K562 (cell line): Measurements from ENCODE around the gene PHLDB3. TPM values are rescaled to one million over a fixed set of nuclear protein-coding genes. Genes with fewer than 3 reads are reported as not detected.

Source experiments
- ATAC-seq: fragments of 200-7000 bp; cut with Tn5 transposase; 3 replicates; pipeline ENCODE4 v1.9.1; 2020; ENCODE audit warnings: moderate library complexity
- BruUV-seq: library from RNA; stranded (reverse); fragments of 400-500 nt; replicated peaks from 2 replicates; lab custom pipeline; 2021; lab: Mats Ljungman, UMichigan
- CTCF ChIA-PET: fragments of 300-600 bp; formaldehyde crosslinking; extraction: SDS; loops from one replicate; lab custom pipeline; 2021; ENCODE audit warnings: low intra/inter-chr PET ratio; lab: Yijun Ruan, JAX
- POLR2A ChIA-PET: fragments of 300-600, 350-650 bp; sonication (Branson Sonifier 250); formaldehyde crosslinking; extraction: SDS; loops from one replicate; lab custom pipeline; 2021; ENCODE audit warnings: antibody characterized with exemption, inconsistent platforms; lab: Yijun Ruan, JAX
- DNase-seq, 4 experiments: peaks; one replicate each; pipeline versions ENCODE4 v3.0.0 to v3.0.0-alpha.2; 2011 to 2018; ENCODE audit warnings: low spot score in 3 of 4, mixed read lengths in 3 of 4; ENCODE audit errors: extremely low read depth in 1 of 4
- FAIRE-seq: peaks from 2 replicates; lab custom pipeline; 2011; peaks lifted over from hg19 to GRCh38; lab: Jason Lieb, UNC
- H2AFZ ChIP-seq: 2 replicates; pipeline ENCODE4 v1.6.0; 2011; ENCODE audit warnings: low read depth, low read length, control low read depth, inconsistent platforms
- H3K27ac ChIP-seq: fragments of 200-600 bp; 3 replicates; pipeline ENCODE4 v1.8.0; 2011; ENCODE audit warnings: low read depth, mild to moderate bottlenecking, control low read depth, inconsistent platforms, low read length, moderate library complexity, mixed read lengths; ENCODE audit errors: extremely low read depth
- H3K27me3 ChIP-seq, 2 experiments: fragments of 300-600 bp in 1 of 2; 2 replicates in 1 of 2; 3 replicates in 1 of 2; pipeline versions ENCODE4 v1.6.0 to v1.8.0; 2011; ENCODE audit warnings: inconsistent platforms in 2 of 2, low read length in 2 of 2, mild to moderate bottlenecking in 1 of 2, mixed read lengths in 1 of 2, moderate library complexity in 1 of 2; ENCODE audit not compliant: control insufficient read depth in 2 of 2, insufficient read depth in 2 of 2
- H3K36me3 ChIP-seq: fragments of 300-600 bp; 3 replicates; pipeline ENCODE4 v1.8.0; 2011; ENCODE audit warnings: mild to moderate bottlenecking, low read length, inconsistent platforms; ENCODE audit not compliant: control insufficient read depth, insufficient read depth
- H3K4me1 ChIP-seq, 2 experiments: fragments of 200-600 bp in 1 of 2; replicated peaks in 1 of 2; 2 replicates in 1 of 2; 3 replicates in 1 of 2; pipeline versions ENCODE4 v1.5.1 to v1.8.0; 2011; ENCODE audit warnings: inconsistent platforms in 2 of 2, low read length in 2 of 2, mild to moderate bottlenecking in 1 of 2, mixed read lengths in 1 of 2, moderate library complexity in 1 of 2; ENCODE audit not compliant: control insufficient read depth in 2 of 2, insufficient read depth in 2 of 2
- H3K4me2 ChIP-seq: 2 replicates; pipeline ENCODE4 v1.6.1; 2011; ENCODE audit warnings: low read length, control low read depth, inconsistent platforms, mixed read lengths; ENCODE audit not compliant: insufficient read depth
- H3K4me3 ChIP-seq: fragments of 200-600 bp; sonication (generic), shearing (Covaris generic); 2 replicates; pipeline ENCODE4 v1.5.1; 2016; ENCODE audit warnings: control low read depth, inconsistent platforms
- H3K79me2 ChIP-seq: fragments of 200-600 bp; 3 replicates; pipeline ENCODE4 v1.8.0; 2011; ENCODE audit warnings: low read length, inconsistent platforms; ENCODE audit not compliant: control insufficient read depth, insufficient read depth
- H3K9ac ChIP-seq, 2 experiments: 2 replicates each; pipeline versions ENCODE4 v1.6.0 to v1.6.1; 2011; ENCODE audit warnings: low read depth in 2 of 2, low read length in 2 of 2, control low read depth in 1 of 2, inconsistent platforms in 1 of 2, mild to moderate bottlenecking in 1 of 2, mixed read lengths in 1 of 2; ENCODE audit not compliant: insufficient read depth in 1 of 2
- H3K9me1 ChIP-seq: one replicate; pipeline ENCODE4 v1.6.0; 2011; ENCODE audit warnings: inconsistent platforms, mild to moderate bottlenecking, low read length, moderate library complexity; ENCODE audit not compliant: control insufficient read depth, insufficient read depth
- H3K9me3 ChIP-seq: replicated peaks from 2 replicates; pipeline ENCODE4 v1.5.1; 2011; ENCODE audit warnings: low read depth, low read length, inconsistent platforms; ENCODE audit not compliant: control insufficient read depth, insufficient read depth
- H4K20me1 ChIP-seq: replicated peaks from 2 replicates; pipeline ENCODE4 v1.6.1; 2011; ENCODE audit warnings: low read length, inconsistent platforms, mixed read lengths; ENCODE audit not compliant: control insufficient read depth, insufficient read depth
- KDM4B ChIP-seq, 2 experiments: fragments of 450-650 bp in 1 of 2; sonication (generic) in 1 of 2; IDR thresholded peaks; 2 replicates each; pipeline ENCODE4 v1.6.1; 2016 to 2017; ENCODE audit warnings: borderline replicate concordance in 2 of 2, antibody characterized with exemption in 1 of 2, low read depth in 1 of 2, mild to moderate bottlenecking in 1 of 2
- RB1 ChIP-seq: fragments of 450-650 bp; IDR thresholded peaks from 2 replicates; pipeline ENCODE4 v1.6.1; 2017; ENCODE audit warnings: low read depth, mild to moderate bottlenecking
- RFX1 ChIP-seq: fragments of 450-650 bp; IDR thresholded peaks from 2 replicates; pipeline ENCODE4 v1.6.1; 2016; ENCODE audit warnings: mild to moderate bottlenecking, moderate library complexity
- SMARCA4 ChIP-seq: fragments of 450-650 bp; IDR thresholded peaks from 2 replicates; pipeline ENCODE4 v1.6.1; 2016
- SMARCB1 ChIP-seq: IDR thresholded peaks from 2 replicates; pipeline ENCODE4 v1.6.1; 2011; ENCODE audit warnings: improper control_type of control experiment, low read depth; ENCODE audit not compliant: insufficient read length
- SRF ChIP-seq, 2 experiments: fragments of 250-450, 450-650 bp in 1 of 2; sonication (Bioruptor Pico) in 1 of 2; sonication (generic) in 1 of 2; formaldehyde crosslinking; IDR thresholded peaks; 2 replicates each; pipeline versions ENCODE4 v1.5.0 to v1.5.1; 2020 to 2022; ENCODE audit warnings: mild to moderate bottlenecking in 1 of 2, missing genetic modification reagents in 1 of 2
- SRSF3 ChIP-seq: fragments of 200-400 bp; formaldehyde crosslinking; IDR thresholded peaks from 2 replicates; pipeline ENCODE4 v1.6.1; 2016; ENCODE audit warnings: mild to moderate bottlenecking, low read length, moderate library complexity; ENCODE audit not compliant: insufficient read depth
- TBL1XR1 ChIP-seq, 2 experiments: IDR thresholded peaks; 2 replicates each; pipeline ENCODE4 v1.6.1; 2012; ENCODE audit warnings: improper control_type of control experiment in 2 of 2, low read length in 2 of 2, mild to moderate bottlenecking in 1 of 2
- TSC22D4 ChIP-seq: fragments of 450-650 bp; IDR thresholded peaks from 2 replicates; pipeline ENCODE4 v1.6.1; 2016; ENCODE audit warnings: missing genetic modification characterization, missing biosample characterization, control low read depth
- ZNF384 ChIP-seq: IDR thresholded peaks from 2 replicates; pipeline ENCODE4 v1.6.1; 2012; ENCODE audit warnings: low read depth, low read length, improper control_type of control experiment
- ZNF75A ChIP-seq: fragments of 450-650 bp; formaldehyde crosslinking; IDR thresholded peaks from 2 replicates; pipeline ENCODE4 v1.4.0; 2020; ENCODE audit warnings: mild to moderate bottlenecking
- WGBS: fragments of 100-300 bp; shearing (Covaris generic); methylation state at CpG from one replicate; pipeline ENCODE4 v1.1.6; 2016; ENCODE audit warnings: low coverage, mixed read lengths; ENCODE audit not compliant: insufficient coverage; ENCODE audit errors: missing lambda C conversion rate; 5-methylcytosine and 5-hydroxymethylcytosine counted together
- in situ Hi-C: fragments of 300-500 bp; cut with MboI; formaldehyde crosslinking; loops from 4 replicates; pipeline ENCODE4 v1.15.0; 2018; ENCODE audit warnings: inconsistent platforms, mixed read lengths
- intact Hi-C: fragments of 100-400 bp; cut with micrococcal nuclease; formaldehyde crosslinking; loops from 2 replicates; pipeline ENCODE4 v1.14.2; 2022
- polyA plus RNA-seq, 8 experiments: library from polyadenylated mRNA; depleted of rRNA in 4 of 8; stranded (reverse) in 5 of 8; unstranded in 3 of 8; fragments of >200 nt; fragmentation: Nextera tagmentation in 2 of 8; fragmentation: Illumina TruSeq in 1 of 8; extraction: Ambion mirVana in 2 of 8; extraction: Trizol in 1 of 8; gene quantifications; 2 replicates each; pipeline versions ENCODE4 v1.2.1 to v1.2.3, GENCODE V29; 2011 to 2014; ENCODE audit warnings: inconsistent platforms in 1 of 8, missing spikeins in 1 of 8
- total RNA-seq, 7 experiments: library from RNA; depleted of rRNA in 6 of 7; stranded (reverse); fragments of >200 nt in 6 of 7; fragmentation: Illumina TruSeq in 2 of 7; extraction: Trizol in 2 of 7; gene quantifications; 2 replicates each; pipeline versions ENCODE4 v1.2.1 to v1.2.3, GENCODE V29; 2011 to 2021; ENCODE audit warnings: low replicate concordance in 1 of 7
- TF ChIP-seq, protein P1 (sequence below): fragments of 250-450 bp; sonication (Bioruptor Pico); IDR thresholded peaks from 2 replicates; pipeline ENCODE4 v1.5.0; 2021; ENCODE audit warnings: mild to moderate bottlenecking, borderline replicate concordance
- TF ChIP-seq, protein P2 (sequence below): fragments of 250-450 bp; sonication (Bioruptor Pico); IDR thresholded peaks from 2 replicates; pipeline ENCODE4 v1.4.0; 2020; ENCODE audit warnings: mild to moderate bottlenecking

PHLDB3 gene
- total and polyA plus RNA-seq, 9 of the 15 experiments (the other 6 are each of a cell fraction or from before 2014, with no cell fraction given) = 0.04 to 23.5 (median 3.9) TPM

DNA sequence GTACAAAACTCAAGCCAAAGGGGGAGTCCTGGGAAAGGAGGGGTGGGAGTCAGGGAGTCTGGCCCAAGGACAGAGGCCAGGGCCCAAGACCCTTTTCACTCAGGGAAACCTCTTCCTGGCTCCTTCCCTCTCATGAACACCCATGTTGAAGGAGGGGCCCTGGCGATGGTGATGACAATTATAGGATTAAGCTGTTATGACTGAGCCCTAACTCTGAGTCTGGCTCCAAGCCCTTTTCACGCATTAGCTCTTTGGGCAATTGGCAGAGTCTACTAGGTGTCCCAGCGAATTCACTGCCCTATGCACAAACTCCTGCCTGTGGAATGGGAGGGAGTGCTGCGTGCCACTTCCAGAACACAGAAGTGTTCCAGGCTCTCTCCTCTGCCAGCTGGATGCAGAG lies 49.1 kb upstream of the PHLDB3 start:
- Histone ChIP-seq H3K4me2 (no peak overlapping the region), H2AFZ (no peak overlapping the region), H3K9me3 (no peaks in the 10 kb centered on the region), H3K9me1 (no peaks in the 10 kb centered on the region), H3K4me3 (no peak overlapping the region), H3K27ac (no peak overlapping the region), H3K9ac (no peak overlapping the region), H3K79me2 (no peaks in the 10 kb centered on the region), H4K20me1 (no peaks in the 10 kb centered on the region), H3K36me3 (peaks cover 61% of the 10 kb centered on the region; the same call in 2 of the 3 replicates), H3K4me1 (peaks cover 0 to 8% of the 10 kb centered on the region in 2 experiments; a peak in 2 of 5 replicates), H3K27me3 (no peaks in the 10 kb centered on the region)
- ATAC-seq = no peak
- DNase-seq = no peak
- CTCF ChIA-PET = no interaction called here
- intact Hi-C loops = loop anchor here (10.0 kb wide), 1 partner anchor 71 kb away; no protein-coding TSS in a partner anchor
- WGBS = 74% methylated on average over 4 of the region's 4 CpGs
- TF ChIP-seq SRF (CRISPR knock-in tag; IDR thresholded peaks at IDR 0.05) (no peak), SMARCB1 (no peak), ZNF384 (no peak), TBL1XR1 (IDR thresholded peaks at IDR 0.05; ENCODE audit: low read length in 2 of 2) (no peak)
- in situ Hi-C loops = no loop called here
- BruUV-seq = no TSS peak
- POLR2A ChIA-PET = interaction anchor here (0.7 to 1.1 kb wide), 2 partner anchors 14 to 111 kb away, joined by 3 read pairs; no protein-coding TSS in a partner anchor
- no peak for FAIRE-seq

DNA sequence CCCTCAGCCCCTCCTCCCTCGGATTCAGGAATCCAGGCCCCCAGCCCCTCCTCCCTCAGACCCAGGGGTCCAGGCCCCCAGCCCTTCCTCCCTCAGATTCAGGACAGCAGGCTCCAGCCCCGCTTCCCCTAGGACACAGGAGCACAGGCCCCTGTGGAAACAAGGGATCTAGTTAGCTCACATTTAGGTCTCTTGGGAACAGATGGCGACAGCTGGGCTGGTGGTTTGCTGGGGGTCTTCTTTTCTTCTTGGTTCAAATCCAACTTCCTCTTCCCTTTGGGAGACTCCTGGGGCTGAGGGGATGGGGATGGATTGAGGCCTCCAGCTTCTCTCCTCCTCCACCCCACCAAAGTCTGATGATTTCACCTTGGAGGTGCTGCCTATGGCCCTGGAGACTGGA lies 48.1 kb upstream of the PHLDB3 start:
- DNase-seq = no peak
- Histone ChIP-seq H3K36me3 (peaks cover 55% of the 10 kb centered on the region; the same call in 2 of the 3 replicates), H3K9ac (no peak overlapping the region), H2AFZ (no peak overlapping the region), H3K4me1 (peaks cover 0 to 8% of the 10 kb centered on the region in 2 experiments; a peak in 2 of 5 replicates), H3K27me3 (no peaks in the 10 kb centered on the region), H4K20me1 (no peaks in the 10 kb centered on the region), H3K79me2 (no peaks in the 10 kb centered on the region), H3K9me1 (no peaks in the 10 kb centered on the region), H3K27ac (no peak overlapping the region), H3K4me3 (no peak overlapping the region), H3K4me2 (no peak overlapping the region), H3K9me3 (no peaks in the 10 kb centered on the region)
- FAIRE-seq = no peak
- ChIA-PET POLR2A (interaction anchor here (1.1 kb wide), 1 partner anchor 56 kb away, joined by 3 read pairs; no protein-coding TSS in a partner anchor), CTCF (no interaction called here)
- in situ Hi-C loops (no loop called here), intact Hi-C loops (loop anchor here (10.0 kb wide), 1 partner anchor 72 kb away; no protein-coding TSS in a partner anchor)
- 94% methylated on average over 2 of the region's 3 CpGs for WGBS
- BruUV-seq = no TSS peak
- no peak for ATAC-seq
- no peak for TF ChIP-seq SRSF3
- TF ChIP-seq, protein P1, sequence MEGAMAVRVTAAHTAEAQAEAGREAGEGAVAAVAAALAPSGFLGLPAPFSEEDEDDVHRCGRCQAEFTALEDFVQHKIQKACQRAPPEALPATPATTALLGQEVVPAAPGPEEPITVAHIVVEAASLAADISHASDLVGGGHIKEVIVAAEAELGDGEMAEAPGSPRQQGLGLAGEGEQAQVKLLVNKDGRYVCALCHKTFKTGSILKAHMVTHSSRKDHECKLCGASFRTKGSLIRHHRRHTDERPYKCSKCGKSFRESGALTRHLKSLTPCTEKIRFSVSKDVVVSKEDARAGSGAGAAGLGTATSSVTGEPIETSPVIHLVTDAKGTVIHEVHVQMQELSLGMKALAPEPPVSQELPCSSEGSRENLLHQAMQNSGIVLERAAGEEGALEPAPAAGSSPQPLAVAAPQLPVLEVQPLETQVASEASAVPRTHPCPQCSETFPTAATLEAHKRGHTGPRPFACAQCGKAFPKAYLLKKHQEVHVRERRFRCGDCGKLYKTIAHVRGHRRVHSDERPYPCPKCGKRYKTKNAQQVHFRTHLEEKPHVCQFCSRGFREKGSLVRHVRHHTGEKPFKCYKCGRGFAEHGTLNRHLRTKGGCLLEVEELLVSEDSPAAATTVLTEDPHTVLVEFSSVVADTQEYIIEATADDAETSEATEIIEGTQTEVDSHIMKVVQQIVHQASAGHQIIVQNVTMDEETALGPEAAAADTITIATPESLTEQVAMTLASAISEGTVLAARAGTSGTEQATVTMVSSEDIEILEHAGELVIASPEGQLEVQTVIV = no peak
- TF ChIP-seq KDM4B (IDR thresholded peaks at IDR 0.05; ENCODE audit: borderline replicate concordance in 2 of 2, low read depth in 1 of 2) = no peak
- TF ChIP-seq, protein P2, sequence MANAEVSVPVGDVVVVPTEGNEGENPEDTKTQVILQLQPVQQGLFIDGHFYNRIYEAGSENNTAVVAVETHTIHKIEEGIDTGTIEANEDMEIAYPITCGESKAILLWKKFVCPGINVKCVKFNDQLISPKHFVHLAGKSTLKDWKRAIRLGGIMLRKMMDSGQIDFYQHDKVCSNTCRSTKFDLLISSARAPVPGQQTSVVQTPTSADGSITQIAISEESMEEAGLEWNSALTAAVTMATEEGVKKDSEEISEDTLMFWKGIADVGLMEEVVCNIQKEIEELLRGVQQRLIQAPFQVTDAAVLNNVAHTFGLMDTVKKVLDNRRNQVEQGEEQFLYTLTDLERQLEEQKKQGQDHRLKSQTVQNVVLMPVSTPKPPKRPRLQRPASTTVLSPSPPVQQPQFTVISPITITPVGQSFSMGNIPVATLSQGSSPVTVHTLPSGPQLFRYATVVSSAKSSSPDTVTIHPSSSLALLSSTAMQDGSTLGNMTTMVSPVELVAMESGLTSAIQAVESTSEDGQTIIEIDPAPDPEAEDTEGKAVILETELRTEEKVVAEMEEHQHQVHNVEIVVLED (CRISPR knock-in tag) = no peak
- TF ChIP-seq SMARCA4 = no peak
- TF ChIP-seq TSC22D4 (tag) = no peak
- no peak for TF ChIP-seq RFX1
- no peak for TF ChIP-seq RB1
- no peak for TF ChIP-seq ZNF75A (CRISPR knock-in tag)
